Activated CD8-positive, alpha-beta memory T cell treated with anti-CD3 and anti-CD28 coated beads for 24 hours (primary cell): ENCODE measurements around the gene SORCS1.
"Not testable (repeated sequence)": the region's sequence is repeated elsewhere in the genome, so short reads cannot be mapped to it uniquely, and the experiment has no call there.

Experiments
- DNase-seq: peaks from one replicate; pipeline ENCODE4 v3.0.0-alpha.2; 2020

SORCS1 gene

GRCh38 chr10:107037192-107038122 is 127.0 kb downstream of the SORCS1 start:
- DNase-seq, result no peak

GRCh38 chr10:107033799-107034422 is 130.6 kb downstream of the SORCS1 start:
- DNase-seq, result no peak

- no peak for DNase-seq
These were observed 131.7 kb downstream of the SORCS1 start for GRCh38 chr10:107032700-107033401.

- no peak for DNase-seq
These were observed 132.4 kb downstream of the SORCS1 start for GRCh38 chr10:107031931-107032699.

- no peak for DNase-seq
These were observed 136.3 kb downstream of the SORCS1 start for GRCh38 chr10:107028236-107028635.

- no peak for DNase-seq
These were observed 138.8 kb downstream of the SORCS1 start for GRCh38 chr10:107025676-107026075.

GRCh38 chr10:107024033-107024432 is 140.5 kb downstream of the SORCS1 start:
- DNase-seq, result not testable (repeated sequence)

GRCh38 chr10:107022600-107023354 is 141.7 kb downstream of the SORCS1 start:
- DNase-seq, result no peak

GRCh38 chr10:107019154-107019553 is 145.4 kb downstream of the SORCS1 start:
- no peak for DNase-seq

GRCh38 chr10:107013258-107014006 is 151.1 kb downstream of the SORCS1 start:
- DNase-seq, result no peak

GRCh38 chr10:107011992-107012391 is 152.5 kb downstream of the SORCS1 start:
- no peak for DNase-seq

GRCh38 chr10:107011105-107011504 is 153.4 kb downstream of the SORCS1 start:
- DNase-seq, result no peak

- DNase-seq, result no peak
These were observed 154.0 kb downstream of the SORCS1 start for GRCh38 chr10:107010531-107010930.

GRCh38 chr10:107004362-107004761 is 160.1 kb downstream of the SORCS1 start:
- no peak for DNase-seq

- no peak for DNase-seq
These were observed 162.4 kb downstream of the SORCS1 start for GRCh38 chr10:107002068-107002467.

GRCh38 chr10:106999118-106999707 is 165.3 kb downstream of the SORCS1 start:
- DNase-seq, result no peak

GRCh38 chr10:106997721-106998120 is 166.8 kb downstream of the SORCS1 start:
- no peak for DNase-seq

GRCh38 chr10:106996510-106996909 is 168.0 kb downstream of the SORCS1 start:
- no peak for DNase-seq

GRCh38 chr10:106992055-106992454 is 172.5 kb downstream of the SORCS1 start:
- no peak for DNase-seq

- DNase-seq, result no peak
These were observed 173.4 kb downstream of the SORCS1 start for GRCh38 chr10:106991091-106991490.

GRCh38 chr10:106987362-106987761 is 177.1 kb downstream of the SORCS1 start:
- DNase-seq, result no peak
